GM19239 (cell line): ENCODE measurements around the gene GRAMD1A.
"Not testable (repeated sequence)": the region's sequence is repeated elsewhere in the genome, so short reads cannot be mapped to it uniquely, and the experiment has no call there.

Source experiments
- DNase-seq: peaks from one replicate; pipeline ENCODE4 v3.0.0; 2011; ENCODE audit warnings: low spot score; ENCODE audit not compliant: insufficient read length
- FAIRE-seq: peaks from 2 replicates; lab custom pipeline; 2011; peaks lifted over from hg19 to GRCh38; lab: Jason Lieb, UNC

The GRAMD1A gene

DNA sequence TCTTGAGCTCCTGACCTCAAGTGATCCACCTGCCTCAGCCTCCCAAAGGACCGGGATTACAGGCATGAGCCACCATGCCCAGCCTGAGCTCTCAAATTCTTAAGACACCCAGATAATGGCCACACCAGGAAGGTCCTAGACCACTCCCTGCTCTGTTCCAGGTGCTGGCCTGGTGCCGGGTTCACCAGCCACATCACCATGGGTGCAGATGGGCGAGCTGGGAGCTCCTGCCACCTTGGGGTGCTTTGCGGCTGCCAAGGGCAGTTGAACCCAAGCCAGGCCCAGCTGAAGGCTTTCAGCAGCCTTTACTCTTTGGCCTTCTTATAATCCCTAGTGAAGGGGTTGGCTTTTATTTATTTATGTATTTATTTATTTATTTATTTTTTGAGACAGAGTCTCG lies 46.3 kb downstream of the GRAMD1A start:
- FAIRE-seq = no peak
- DNase-seq = no peak

DNA sequence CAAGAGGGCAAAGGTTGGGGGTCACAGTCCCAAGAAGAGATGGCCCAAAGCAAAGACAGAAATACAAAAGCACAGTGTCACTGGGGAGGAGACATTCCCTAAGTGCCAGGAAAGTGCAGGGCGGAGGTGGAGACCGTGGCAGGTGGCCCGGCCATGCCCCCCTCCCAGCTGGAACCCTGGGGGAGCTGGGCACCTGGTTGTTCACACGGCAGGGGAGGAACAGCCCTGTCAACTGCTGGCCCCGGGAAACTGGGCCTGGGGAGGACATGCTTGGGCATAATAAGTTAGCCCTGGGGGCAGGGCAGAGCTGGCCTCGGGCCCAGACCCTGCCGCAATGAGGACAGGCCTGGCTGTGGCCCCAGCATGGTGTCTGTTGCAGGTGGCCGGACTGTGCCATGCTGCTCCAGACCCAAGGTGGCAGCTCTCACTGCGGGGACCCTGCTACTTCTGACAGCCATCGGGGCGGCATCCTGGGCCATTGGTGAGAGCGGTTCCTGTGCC lies 48.8 kb downstream of the GRAMD1A start:
- FAIRE-seq = no peak
- no peak for DNase-seq

DNA sequence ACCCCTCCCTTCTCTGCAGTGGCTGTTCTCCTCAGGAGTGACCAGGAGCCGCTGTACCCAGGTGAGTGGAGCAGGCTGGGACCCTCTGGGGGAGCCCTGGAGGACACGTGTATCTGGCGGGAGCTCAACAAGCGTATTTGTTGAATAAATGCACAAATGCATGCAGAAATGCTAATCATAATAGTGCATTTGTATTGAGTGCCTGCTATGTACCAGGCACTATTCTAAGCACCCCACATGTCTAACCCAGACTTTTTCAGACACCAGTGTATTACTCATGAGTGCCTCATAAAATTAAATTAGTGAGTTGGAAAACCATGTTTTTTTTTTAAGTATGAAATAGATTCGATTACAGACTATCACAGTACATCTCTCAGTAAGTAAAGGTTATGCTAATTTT lies 49.3 kb downstream of the GRAMD1A start:
- DNase-seq (no peak), FAIRE-seq (no peak)

DNA sequence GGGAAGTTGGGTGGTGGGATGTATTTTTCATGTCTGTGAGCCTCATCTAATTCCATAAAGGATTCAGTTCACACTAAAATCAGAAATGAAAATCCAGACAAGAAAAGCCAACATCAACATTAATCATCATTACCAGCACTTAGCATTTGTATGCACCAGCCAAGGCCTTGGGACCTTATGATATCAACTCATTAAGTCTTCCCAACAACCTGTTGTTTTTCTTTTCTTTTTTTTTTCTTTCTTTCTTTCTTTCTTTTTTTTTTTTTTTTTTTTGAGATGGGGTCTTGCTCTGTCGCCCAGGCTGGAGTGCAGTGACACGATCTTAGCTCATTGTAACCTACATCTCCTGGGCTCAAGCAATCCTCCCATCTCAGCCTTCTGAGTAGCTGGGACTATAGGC lies 50.5 kb downstream of the GRAMD1A start:
- DNase-seq, FAIRE-seq: not testable (repeated sequence)

DNA sequence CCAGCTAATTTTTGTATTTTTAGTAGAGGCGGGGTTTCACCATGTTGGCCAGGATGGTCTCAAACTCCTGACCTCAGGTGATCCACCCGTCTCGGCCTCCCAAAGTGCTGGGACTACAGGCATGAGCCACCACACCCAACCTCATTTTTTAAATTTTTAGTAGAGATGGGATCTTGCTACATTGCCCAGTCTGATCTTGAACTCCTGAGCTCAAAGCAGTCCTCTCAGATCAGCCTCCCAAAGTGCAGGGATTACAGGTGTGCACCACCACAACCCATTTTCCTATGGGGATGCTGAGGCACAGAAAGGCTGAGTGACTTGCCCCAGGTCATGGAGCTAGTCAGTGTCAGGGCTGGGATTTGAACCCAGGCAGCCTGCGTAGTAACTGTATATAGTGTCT lies 51.1 kb downstream of the GRAMD1A start:
- FAIRE-seq, DNase-seq: not testable (repeated sequence)

DNA sequence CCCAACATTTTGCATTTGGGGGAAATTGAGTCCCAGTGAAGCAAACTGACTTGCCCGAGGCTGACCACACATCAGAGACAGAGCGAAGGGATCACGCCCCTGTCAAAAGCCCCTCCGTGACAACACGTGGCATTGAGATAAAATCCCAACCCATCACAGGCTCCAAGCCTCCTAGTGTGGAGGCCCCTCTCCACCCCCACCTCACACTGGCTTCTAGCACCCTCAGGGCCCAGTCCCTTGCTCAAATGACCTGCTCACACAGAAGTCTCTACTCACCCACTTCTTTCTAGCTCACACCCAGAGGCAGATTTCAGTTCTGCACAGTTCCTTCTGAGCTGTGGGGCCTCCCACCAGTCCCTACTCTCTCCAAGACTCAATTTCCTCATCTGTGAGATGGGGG lies 51.7 kb downstream of the GRAMD1A start:
- DNase-seq = no peak
- no peak for FAIRE-seq

DNA sequence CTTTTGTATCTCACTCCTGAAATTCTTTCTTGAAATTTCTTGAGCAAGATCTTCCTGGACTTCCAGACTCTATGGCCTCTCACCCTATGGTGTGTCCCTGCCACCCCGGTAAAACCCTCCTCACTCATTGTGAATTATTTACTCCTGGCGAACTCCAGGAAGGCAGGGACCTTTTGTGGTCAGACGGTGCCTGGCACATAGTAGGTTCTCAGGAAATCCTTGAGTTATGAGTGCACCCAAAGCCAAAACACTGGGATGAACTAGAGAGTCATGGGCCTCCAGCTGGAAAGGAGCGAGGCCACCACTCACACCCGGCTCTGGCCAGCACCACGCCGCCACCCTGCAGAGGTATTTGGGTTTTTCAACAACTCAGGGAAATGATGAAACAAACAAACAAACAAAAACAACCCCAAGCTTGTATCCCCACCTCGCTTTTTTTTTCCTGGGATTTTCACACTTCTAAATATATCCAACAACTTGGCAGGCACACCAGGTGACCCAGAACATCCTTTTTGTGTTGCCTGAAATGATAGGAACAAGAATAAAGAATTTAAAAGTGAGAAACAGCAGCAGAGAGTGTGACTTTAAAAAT lies 52.6 kb downstream of the GRAMD1A start:
- DNase-seq (no peak), FAIRE-seq (no peak)

DNA sequence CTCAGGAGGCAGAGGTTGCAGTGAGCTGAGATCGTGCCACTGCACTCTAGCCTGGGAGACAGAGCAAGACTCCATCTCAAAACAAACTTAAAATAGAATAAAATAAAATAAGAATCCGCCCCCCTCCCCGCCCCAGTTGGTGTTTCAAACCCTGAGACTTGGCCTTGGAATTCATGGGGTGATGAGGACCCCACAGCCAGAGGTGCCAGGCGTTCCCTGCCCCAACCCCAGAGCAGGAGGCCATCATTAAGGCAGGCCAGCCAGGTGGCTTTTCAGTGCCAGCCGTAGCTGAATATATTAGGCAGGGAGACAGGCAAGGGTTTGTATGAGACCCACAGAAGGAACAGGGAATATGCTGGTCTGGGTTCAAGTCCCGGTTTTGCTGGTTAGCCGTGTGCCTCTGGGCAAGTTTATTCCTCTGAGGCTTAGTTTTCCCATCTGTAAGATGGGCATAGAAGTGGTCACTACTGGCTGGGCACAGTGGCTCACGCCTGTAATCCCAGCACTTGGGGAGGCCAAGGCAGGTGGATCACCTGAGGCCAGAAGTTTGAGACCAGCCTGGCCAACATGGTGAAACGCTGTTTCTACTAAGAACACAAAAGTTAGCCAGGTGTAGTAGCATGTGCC lies 53.7 kb downstream of the GRAMD1A start:
- DNase-seq = no peak
- FAIRE-seq = no peak

DNA sequence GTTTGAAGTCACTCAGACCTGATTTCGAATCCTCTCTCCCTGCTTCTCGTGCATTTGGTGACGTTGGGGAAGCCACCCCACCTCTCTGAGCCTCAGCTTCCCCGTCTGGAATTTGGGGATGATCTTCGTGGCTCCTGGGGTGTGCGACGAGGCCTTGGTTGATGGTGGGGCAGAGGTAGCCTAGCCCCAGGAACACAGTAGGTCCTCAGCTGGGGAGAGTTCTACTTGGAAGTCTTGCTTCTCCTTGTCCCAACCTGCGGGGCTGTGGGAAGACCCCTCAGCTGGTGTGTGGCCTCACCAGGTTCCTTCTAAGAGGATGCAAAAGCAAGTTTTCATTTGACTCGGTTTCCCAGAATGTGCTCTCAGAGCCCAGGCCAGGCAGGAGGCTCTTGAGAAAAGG lies 54.5 kb downstream of the GRAMD1A start:
- no peak for FAIRE-seq

DNA sequence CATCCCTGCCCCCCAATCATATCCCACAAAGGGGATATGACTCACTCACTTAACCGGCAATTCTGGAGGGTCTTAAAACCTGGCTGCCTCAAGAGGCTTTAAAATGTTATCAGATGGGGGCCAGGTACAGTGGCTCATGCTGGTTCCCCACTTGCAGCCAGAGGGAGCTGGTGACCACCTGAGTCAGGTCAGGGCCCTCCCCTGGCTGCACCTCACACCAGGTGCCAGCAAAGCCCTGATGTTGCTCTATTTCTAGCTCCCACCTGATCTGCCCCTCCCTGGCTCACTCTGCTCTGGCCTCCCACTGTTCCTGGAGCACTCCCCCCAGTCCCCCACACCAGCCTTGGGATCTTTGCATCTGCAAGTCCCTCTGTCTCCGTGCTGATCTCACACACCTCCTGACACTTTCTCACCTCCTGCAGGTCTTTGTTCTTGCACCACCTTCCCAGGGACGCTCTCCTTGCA lies 55.6 kb downstream of the GRAMD1A start:
- DNase-seq = no peak
- FAIRE-seq = no peak

More for the DNA sequence above, 54.5 kb downstream of the GRAMD1A start:
- no peak for DNase-seq

DNA sequence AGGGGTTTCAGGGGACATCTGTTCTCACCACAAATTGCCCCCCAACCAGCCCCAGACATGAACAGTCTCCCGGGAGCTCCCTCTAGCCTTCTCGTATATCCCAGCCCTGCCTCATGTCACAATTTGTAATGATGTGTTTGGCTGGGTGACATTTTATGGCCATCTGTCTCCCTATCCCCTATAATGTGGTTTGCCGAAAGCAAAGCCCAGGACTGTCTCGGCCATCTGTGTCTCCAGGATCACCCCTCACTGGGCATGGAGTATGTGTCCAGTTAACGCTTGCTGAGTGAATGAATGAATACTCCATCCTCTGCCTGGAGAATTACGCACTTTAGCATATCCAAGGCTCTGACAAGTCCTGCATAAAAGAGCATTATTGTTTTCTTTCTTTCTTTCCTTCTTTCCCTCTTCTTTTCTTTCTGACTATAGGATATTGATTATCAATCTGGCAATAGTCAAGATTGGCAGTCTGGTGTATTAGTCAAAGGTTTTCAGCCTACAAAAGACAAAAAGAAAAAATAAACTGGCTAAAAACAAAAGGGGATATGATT lies 56.5 kb downstream of the GRAMD1A start:
- DNase-seq (no peak), FAIRE-seq (no peak)

DNA sequence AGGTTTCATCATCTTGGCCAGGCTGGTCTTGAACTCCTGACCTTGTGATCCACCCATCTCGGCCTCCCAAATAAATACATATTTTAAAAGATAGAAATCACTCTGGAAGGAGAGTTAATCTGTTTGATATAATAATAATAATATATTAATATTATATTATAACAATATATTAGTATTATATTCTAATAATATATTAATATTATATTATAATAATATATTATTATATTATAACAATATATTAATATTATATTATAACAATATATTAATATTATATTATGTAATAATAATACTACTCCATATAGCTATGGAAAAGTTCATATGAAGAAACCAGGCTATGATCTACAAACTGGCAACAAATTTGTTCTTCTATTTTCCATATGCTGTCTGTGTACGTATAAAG lies 58.2 kb downstream of the GRAMD1A start:
- DNase-seq (no peak), FAIRE-seq (no peak)

DNA sequence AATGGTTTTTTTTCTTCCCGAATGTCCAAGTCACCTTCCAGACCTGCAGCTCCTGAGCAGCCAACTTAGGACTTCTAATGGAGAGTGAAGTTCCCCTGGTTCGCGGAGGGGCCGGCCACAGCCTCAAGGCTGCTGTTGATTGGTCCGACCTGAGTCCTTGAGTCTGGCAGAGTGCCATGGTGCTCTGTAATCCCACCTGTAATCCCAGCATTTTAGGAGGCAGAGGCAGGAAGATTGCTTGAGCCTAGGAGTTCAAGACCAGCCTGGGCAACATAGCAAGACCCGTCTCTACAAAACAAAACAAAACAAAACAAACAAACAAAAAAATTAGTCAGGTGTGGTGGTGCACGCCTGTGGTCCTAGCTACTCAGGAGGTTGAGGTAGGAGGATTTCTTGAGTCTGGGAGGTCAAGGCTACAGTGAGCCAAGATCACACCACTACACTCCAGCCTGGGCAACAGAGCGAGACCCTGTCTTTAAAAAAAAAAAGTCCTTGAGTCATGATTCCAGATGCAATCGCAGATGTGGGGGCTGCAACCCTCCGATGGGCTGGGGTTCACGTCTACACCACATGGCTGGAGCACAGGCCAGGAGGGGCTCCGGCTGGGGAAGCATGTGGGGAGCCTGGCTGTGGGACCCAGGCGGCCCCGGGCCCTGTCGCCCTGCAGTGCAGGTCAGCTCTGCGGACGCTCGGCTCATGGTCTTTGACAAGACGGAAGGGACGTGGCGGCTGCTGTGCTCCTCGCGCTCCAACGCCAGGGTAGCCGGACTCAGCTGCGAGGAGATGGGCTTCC lies 59.1 kb downstream of the GRAMD1A start:
- DNase-seq (no peak), FAIRE-seq (no peak)

DNA sequence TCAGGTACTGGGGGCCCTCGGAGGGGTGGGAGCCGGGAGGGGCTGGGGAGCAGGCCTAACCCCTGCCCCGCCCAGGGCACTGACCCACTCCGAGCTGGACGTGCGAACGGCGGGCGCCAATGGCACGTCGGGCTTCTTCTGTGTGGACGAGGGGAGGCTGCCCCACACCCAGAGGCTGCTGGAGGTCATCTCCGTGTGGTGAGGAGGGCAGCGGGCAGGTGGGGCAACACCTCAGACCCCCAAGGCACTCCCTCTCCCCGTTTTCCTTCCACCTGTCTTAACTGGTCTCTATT lies 59.6 kb downstream of the GRAMD1A start:
- DNase-seq (no peak), FAIRE-seq (no peak)

DNA sequence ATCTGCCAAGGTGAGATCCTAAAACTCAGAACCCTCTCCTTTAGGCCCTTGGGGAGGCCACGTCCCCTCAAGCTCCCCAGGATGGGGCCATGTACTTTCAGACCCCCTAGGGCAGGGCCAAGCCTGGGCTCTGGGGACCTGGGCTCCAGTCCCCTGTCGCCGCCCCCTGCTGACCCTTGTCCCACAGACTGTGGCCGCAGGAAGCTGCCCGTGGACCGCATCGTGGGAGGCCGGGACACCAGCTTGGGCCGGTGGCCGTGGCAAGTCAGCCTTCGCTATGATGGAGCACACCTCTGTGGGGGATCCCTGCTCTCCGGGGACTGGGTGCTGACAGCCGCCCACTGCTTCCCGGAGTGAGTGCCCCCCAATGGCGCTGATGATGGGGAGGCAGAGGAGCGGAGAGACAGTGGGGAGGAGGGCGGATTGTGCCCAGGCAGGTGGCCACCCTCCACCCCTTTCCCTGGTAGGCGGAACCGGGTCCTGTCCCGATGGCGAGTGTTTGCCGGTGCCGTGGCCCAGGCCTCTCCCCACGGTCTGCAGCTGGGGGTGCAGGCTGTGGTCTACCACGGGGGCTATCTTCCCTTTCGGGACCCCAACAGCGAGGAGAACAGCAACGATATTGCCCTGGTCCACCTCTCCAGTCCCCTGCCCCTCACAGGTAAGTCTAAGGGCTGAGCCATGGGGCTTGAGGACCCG lies 60.2 kb downstream of the GRAMD1A start:
- DNase-seq = no peak
- no peak for FAIRE-seq

DNA sequence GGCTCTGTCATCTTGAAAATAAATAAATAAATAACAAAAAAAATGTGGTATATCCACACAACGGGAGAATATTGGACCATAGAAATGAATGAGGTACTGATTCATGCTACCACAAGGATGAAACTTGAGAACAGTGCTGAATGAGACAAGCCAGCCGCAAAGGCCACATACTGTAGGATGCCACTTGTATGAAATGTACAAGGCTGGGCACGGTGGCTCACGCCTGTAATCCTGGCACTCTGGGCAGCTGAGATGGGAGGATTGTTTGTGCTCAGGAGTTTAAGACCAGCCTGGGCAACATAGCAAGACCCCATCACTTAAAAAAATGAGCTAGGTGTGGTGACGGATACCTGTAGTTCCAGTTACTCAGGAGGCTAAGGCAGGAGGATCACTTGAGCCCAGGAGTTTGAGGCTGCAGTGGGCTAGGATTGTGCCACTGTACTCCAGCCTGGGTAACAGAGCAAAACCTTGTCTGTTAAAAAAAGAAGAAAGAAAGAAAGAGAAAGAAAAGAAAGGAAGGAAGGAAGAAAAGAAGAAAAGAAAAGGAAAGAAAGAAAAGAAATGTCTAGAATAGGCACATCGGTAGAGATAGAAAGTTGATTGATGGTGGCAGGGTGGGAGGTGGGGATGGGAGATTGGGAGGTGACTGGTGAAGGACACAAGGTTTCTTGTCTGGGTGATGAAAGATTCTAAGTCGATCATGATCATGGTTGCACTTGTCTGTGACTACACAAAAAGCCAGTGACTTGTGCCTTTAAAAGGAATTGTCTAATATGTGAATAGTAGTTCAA lies 61.7 kb downstream of the GRAMD1A start:
- FAIRE-seq = no peak
- no peak for DNase-seq

DNA sequence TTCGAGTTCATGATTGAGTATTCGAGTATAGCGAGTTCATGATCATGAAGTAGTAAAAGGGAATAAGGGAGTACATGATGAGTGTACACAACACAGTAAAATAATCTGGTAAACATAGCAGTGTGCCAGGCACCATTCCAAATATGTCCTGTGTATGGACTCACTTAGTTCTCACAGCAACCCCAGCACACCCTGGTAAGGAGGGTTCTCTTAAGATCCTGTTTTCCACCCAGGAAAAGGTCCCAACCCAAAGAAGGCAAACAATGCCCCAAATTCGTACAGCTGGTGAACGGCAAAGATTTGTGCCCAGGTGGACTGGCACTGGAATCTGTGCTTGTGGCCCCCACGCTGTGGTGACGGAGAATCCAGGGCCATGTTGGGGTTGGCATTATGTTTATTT lies 62.8 kb downstream of the GRAMD1A start:
- DNase-seq (no peak), FAIRE-seq (no peak)

DNA sequence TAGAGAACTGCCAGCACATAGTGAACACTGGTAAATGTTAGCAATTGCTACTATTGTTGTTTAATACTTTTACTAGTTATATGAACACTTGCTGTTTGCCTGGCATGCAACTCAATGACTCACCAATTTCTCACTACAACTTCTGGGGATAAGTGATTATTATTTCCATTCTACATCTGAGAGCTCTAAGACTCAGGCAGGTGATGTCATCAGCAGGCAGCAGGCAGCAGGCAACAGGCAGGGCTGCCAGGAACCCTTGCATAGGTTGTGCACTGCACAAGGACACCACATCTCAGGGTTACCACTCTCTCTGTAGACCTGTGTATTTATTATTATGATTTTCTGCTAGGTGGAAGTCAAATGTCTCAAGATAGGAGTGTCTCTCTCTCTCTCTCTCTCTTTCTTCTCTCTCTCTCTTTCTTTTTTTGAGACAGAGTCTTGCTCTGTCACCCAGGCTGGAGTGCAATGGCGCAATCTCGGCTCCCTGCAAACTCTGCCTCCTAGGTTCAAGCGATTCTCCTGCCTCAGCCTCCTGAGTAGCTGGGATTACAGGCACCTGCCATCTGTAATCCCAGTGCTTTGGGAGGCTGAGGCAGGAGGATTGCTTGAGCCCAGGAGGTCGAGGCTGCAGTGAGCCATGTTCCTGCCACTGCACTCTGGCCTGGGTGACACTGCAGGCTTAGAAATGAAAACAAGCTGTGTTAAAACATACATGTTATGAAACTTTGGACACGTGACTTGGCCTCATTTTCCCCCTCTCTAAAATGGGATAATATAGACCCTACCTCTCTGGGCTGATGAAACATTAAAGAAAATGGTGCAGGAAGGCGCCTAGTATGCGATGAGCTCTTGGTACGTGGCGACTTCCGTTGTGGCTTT lies 64.1 kb downstream of the GRAMD1A start:
- DNase-seq (no peak), FAIRE-seq (no peak)

DNA sequence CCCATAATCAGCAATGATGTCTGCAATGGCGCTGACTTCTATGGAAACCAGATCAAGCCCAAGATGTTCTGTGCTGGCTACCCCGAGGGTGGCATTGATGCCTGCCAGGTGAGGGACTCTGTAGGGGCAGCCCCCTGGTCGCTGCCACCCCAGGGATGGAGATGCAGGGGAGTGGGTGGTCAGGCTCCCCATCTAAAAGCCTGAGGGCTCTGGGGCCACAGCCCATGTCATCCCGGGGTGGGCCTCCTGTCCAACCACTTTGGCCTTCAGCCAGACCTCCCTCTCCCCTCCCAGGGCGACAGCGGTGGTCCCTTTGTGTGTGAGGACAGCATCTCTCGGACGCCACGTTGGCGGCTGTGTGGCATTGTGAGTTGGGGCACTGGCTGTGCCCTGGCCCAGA lies 65.5 kb downstream of the GRAMD1A start:
- FAIRE-seq (no peak), DNase-seq (no peak)
